ENCODE measurements around the gene RIOX2.

RIOX2 gene

GRCh38 chr3:97935842-97936241 is 36.4 kb downstream of the RIOX2 start:
- no peaks in the 10 kb centered on the region for H3K4me1 ChIP-seq (ENCODE audit: insufficient read depth, poor library complexity, severe bottlenecking)
- H3K36me3 ChIP-seq (ENCODE audit: low read depth), result peaks cover 19% of the 10 kb centered on the region; the same call in 1 of the 2 replicates
- H3K9me3 ChIP-seq (ENCODE audit: severe bottlenecking), result no peaks in the 10 kb centered on the region
- no peak overlapping the region for H3K4me3 ChIP-seq (ENCODE audit: severe bottlenecking)
- H3K27me3 ChIP-seq (ENCODE audit: insufficient read depth, poor library complexity, severe bottlenecking), result no peaks in the 10 kb centered on the region
- ATAC-seq (ENCODE audit: low read depth) (peak; percentile 58; the same call in 2 of the 3 replicates), DNase-seq (ENCODE audit: low spot score) (no peak)
- H3K27ac ChIP-seq (ENCODE audit: poor library complexity, severe bottlenecking), result no peak overlapping the region
- no peak for TF ChIP-seq CTCF (IDR thresholded peaks at IDR 0.05; ENCODE audit: poor library complexity, severe bottlenecking)

DNA sequence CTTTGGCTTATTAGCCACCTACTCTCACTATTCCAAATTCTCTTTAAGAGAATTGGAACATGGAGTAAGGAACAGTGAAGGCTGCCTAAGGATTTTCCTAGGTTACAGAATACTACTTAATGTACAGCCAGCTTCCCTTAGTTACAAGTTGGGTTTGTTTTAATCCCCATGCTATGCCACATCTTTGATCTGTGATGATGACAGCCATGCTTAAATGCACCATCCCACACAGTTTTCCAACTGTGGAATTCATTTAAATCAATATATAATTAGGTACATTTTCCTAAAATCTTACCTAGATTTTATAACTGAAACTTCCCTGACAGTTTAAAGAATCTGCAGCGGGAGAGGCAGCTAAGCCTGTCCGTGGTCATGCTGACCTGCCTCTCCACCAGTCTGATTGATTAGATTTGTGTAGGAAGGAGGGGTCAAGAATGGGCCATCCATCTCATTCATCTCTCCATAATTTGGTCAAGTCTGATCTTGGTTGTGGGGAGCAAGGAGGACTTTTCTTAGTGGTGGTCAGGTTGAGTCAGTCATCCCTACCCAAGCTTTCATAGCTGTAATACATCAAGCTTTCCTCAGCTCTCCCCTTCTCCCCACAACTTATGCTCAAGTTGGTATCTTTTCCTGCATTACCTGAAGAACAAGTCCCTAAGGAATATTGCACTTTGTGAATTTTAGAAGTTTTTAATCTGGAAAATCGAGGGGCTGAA is 37.1 kb downstream of the RIOX2 start:
- DNase-seq (ENCODE audit: low spot score) (no peak), ATAC-seq (ENCODE audit: low read depth) (no peak)
- H3K27me3 ChIP-seq (ENCODE audit: insufficient read depth, poor library complexity, severe bottlenecking), result no peaks in the 10 kb centered on the region
- no peaks in the 10 kb centered on the region for H3K9me3 ChIP-seq (ENCODE audit: severe bottlenecking)
- H3K4me1 ChIP-seq (ENCODE audit: insufficient read depth, poor library complexity, severe bottlenecking), result no peaks in the 10 kb centered on the region
- TF ChIP-seq CTCF (IDR thresholded peaks at IDR 0.05; ENCODE audit: poor library complexity, severe bottlenecking), result no peak
- peaks cover 19% of the 10 kb centered on the region; the same call in 1 of the 2 replicates for H3K36me3 ChIP-seq (ENCODE audit: low read depth)
- H3K4me3 ChIP-seq (ENCODE audit: severe bottlenecking), result no peak overlapping the region
- H3K27ac ChIP-seq (ENCODE audit: poor library complexity, severe bottlenecking), result no peak overlapping the region

DNA sequence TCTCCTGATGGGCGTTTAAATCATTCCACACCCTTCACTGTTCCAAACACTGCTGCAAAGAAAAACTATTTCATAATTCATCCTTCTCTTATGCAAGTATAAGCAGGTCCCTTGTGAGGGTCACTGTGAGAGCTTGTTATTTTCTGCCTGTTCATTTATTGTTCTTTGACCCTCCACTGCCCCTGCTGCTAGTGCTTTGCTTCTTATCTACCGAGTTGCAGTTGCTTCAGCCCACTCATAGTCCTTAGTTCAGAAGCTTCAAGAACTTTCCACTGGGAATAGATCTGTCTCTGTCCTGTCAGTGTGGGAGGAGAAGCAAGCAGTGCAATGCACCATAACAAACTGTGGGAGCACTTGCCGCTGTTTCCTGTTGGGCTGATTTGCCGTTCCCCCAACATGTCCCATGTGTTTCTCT is 39.8 kb downstream of the RIOX2 start:
- no peak for ATAC-seq (ENCODE audit: low read depth)
- H3K27ac ChIP-seq (ENCODE audit: poor library complexity, severe bottlenecking), result no peak overlapping the region
- no peak for TF ChIP-seq CTCF (IDR thresholded peaks at IDR 0.05; ENCODE audit: poor library complexity, severe bottlenecking)

DNA sequence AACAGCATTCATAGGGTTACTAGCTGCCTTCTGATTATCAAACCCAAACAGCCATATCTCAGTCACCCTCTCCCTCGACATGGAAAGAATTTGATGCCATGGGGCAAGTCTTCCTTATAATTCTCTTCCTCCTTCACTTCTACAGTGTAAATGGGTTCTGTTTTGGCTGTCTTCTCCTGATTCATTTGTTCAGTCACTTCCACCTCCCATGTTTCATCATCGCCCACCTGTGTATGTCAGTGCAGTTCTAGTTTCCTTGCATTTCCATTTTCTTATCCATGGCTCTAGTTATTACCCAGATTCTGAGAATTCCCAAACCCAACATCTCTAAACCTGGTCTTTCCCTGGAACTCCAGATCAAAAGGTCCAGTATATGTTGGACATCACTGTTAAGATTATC is 41.0 kb downstream of the RIOX2 start:
- H3K4me1 ChIP-seq (ENCODE audit: insufficient read depth, poor library complexity, severe bottlenecking), result no peaks in the 10 kb centered on the region
- H3K4me3 ChIP-seq (ENCODE audit: severe bottlenecking), result no peak overlapping the region
- peaks cover 15% of the 10 kb centered on the region; the same call in 1 of the 2 replicates for H3K36me3 ChIP-seq (ENCODE audit: low read depth)
- no peaks in the 10 kb centered on the region for H3K9me3 ChIP-seq (ENCODE audit: severe bottlenecking)
- no peak for DNase-seq (ENCODE audit: low spot score)
- H3K27ac ChIP-seq (ENCODE audit: poor library complexity, severe bottlenecking), result no peak overlapping the region
- no peak for ATAC-seq (ENCODE audit: low read depth)
- H3K27me3 ChIP-seq (ENCODE audit: insufficient read depth, poor library complexity, severe bottlenecking), result no peaks in the 10 kb centered on the region
- TF ChIP-seq CTCF (IDR thresholded peaks at IDR 0.05; ENCODE audit: poor library complexity, severe bottlenecking), result no peak

More for the DNA sequence above, 39.8 kb downstream of the RIOX2 start:
- DNase-seq (ENCODE audit: low spot score), result no peak
- H3K9me3 ChIP-seq (ENCODE audit: severe bottlenecking), result no peaks in the 10 kb centered on the region
- H3K4me1 ChIP-seq (ENCODE audit: insufficient read depth, poor library complexity, severe bottlenecking), result no peaks in the 10 kb centered on the region
- no peak overlapping the region for H3K4me3 ChIP-seq (ENCODE audit: severe bottlenecking)
- no peaks in the 10 kb centered on the region for H3K27me3 ChIP-seq (ENCODE audit: insufficient read depth, poor library complexity, severe bottlenecking)
- peaks cover 19% of the 10 kb centered on the region; the same call in 1 of the 2 replicates for H3K36me3 ChIP-seq (ENCODE audit: low read depth)

- Histone ChIP-seq H3K4me1 (ENCODE audit: insufficient read depth, poor library complexity, severe bottlenecking) (no peaks in the 10 kb centered on the region), H3K27me3 (ENCODE audit: insufficient read depth, poor library complexity, severe bottlenecking) (no peaks in the 10 kb centered on the region), H3K4me3 (ENCODE audit: severe bottlenecking) (no peak overlapping the region), H3K36me3 (ENCODE audit: low read depth) (peaks cover 15% of the 10 kb centered on the region; the same call in 1 of the 2 replicates), H3K27ac (ENCODE audit: poor library complexity, severe bottlenecking) (no peak overlapping the region), H3K9me3 (ENCODE audit: severe bottlenecking) (no peaks in the 10 kb centered on the region)
- ATAC-seq (ENCODE audit: low read depth) (no peak), DNase-seq (ENCODE audit: low spot score) (no peak)
- TF ChIP-seq CTCF (IDR thresholded peaks at IDR 0.05; ENCODE audit: poor library complexity, severe bottlenecking), result no peak
Measured at GRCh38 chr3:97930018-97930417, 42.2 kb downstream of the RIOX2 start.
